Metanephros (tissue), 1 donor: ENCODE results near the gene DNAI4. TPM values are rescaled to one million over a fixed set of nuclear protein-coding genes. Genes with fewer than 3 reads are reported as not detected.

Experiments used
- total RNA-seq: library from RNA; depleted of rRNA; stranded (reverse); fragments of >200 nt; gene quantifications from one replicate; pipeline ENCODE4 v1.2.3, GENCODE V29; 2014

DNAI4 gene, protein sequence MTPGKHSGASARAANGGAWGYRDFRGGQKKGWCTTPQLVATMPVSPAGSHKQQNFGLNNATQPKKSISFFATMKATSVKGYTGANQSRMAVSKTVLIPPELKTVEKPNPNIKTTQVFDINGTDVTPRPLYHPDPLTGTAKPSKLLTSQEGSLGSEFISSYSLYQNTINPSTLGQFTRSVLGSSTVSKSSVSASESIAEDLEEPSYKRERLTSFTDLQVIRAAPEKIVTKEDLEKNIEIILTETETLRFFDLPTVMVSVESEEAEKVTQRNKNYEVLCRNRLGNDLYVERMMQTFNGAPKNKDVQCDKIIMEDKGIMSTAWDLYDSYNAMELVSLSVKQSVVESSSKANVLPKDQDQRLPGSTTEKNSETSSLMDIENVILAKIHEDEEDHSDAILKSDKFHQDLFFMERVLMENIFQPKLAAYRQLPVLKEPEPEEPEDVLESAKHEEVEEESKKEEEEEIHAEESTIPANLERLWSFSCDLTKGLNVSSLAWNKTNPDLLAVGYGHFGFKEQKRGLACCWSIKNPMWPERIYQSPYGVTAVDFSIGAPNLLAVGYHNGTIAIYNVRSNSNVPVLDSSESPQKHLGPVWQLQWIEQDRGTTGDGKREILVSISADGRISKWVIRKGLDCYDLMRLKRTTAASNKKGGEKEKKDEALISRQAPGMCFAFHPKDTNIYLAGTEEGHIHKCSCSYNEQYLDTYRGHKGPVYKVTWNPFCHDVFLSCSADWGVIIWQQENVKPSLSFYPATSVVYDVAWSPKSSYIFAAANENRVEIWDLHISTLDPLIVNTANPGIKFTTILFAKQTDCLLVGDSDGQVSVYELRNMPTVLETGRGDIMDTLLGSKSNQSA
- total RNA-seq: 22.6 TPM

DNA sequence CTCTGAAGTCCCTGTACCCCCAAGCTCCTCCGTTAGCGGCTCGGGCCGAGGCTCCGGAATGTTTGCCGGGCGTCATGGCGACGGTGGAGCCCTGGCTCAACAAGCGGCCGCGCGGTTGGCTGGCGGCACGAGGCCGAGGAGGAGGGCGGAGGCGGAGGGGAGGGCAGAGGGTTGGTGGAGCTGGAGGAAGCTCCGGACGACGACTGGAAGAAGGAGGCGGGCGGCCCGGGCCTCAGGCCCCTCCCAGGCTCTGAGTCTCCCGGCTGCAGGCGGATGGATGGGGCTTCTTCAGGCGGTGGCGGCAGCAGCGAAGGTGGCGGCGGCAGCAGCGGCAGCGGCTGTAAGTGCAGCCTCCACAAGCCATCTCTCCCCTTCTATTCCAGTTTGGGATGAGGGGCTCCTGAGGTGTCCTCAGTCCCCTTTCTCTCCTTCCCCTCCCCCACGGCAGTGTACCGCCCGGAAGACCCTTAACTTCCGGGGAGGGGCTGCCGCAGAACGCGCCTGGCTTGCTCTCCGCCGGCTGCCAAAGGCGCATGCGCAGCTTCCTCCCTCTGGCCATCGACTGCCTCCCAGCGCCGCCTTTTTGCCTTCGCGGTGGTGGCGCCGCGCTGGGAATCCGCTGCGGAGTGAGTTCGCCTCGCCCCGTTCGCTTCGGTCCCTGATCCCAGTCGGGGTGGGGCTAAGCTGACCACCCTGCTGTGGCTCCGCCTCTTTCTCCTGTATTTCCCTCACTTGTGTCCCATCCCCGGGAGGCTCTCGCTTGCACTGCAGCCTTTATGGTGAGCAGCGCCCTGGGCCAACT lies at the start of gene DNAI4, which contains the start of gene MIER1:
TSS of gene DNAI4 (minus strand) at position 101 of the 802 bp plus-strand sequence. CDS start at position 76, 25 bp downstream.
TSS of gene MIER1 (plus strand) at position 235 of the 802 bp plus-strand sequence. CDS start at position 274, 39 bp downstream.

Other genes with a start within 250 kb of the DNAI4 start
- gene DYNLT5, start 172.4 kb downstream of the DNAI4 start, total RNA-seq: 2.2 TPM
- not detected for gene INSL5, start 123.6 kb downstream of the DNAI4 start, total RNA-seq
- gene MIER1, start 134 bp upstream of the DNAI4 start, total RNA-seq: 23.3 TPM
- 11.2 TPM for gene SLC35D1, start 129.3 kb upstream of the DNAI4 start, total RNA-seq
- not detected for gene C1orf141, start 210.1 kb upstream of the DNAI4 start, total RNA-seq
- gene IL23R, start 241.6 kb upstream of the DNAI4 start, total RNA-seq: 0.06 TPM